Measurements from ENCODE around the gene PTPRE.

PTPRE gene

GRCh38 chr10:127976286-127976685 lies 69.4 kb downstream of the PTPRE start:
- Histone ChIP-seq H3K4me3 (ENCODE audit: low read depth, low read length) (no peak overlapping the region), H3K36me3 (ENCODE audit: control insufficient read depth in 2 of 2, insufficient read depth in 1 of 2, low read length in 2 of 2) (no peaks in the 10 kb centered on the region), H3K27ac (ENCODE audit: extremely low read depth, low read depth, low read length) (no peak overlapping the region), H3K4me1 (ENCODE audit: control insufficient read depth, insufficient read depth, low read length) (no peaks in the 10 kb centered on the region), H3K9me3 (ENCODE audit: control insufficient read depth, insufficient read depth, low read depth, low read length) (no peaks in the 10 kb centered on the region)
- POLR2A ChIA-PET: no interaction called here
- TF ChIP-seq KLF9 (tag by site-specific recombination; IDR thresholded peaks at IDR 0.05; ENCODE audit: low read depth) (no peak), ZNF394 (tag by site-specific recombination; IDR thresholded peaks at IDR 0.05; ENCODE audit: borderline replicate concordance) (no peak), ZBTB20 (tag by site-specific recombination; IDR thresholded peaks at IDR 0.05) (no peak), OVOL3 (tag by site-specific recombination; IDR thresholded peaks at IDR 0.05) (no peak), SCRT2 (tag by site-specific recombination; IDR thresholded peaks at IDR 0.05) (no peak), PATZ1 (tag by site-specific recombination; IDR thresholded peaks at IDR 0.05) (no peak), HIC1 (tag by site-specific recombination; IDR thresholded peaks at IDR 0.05) (no peak), ZNF18 (tag by site-specific recombination; IDR thresholded peaks at IDR 0.05) (no peak), GLI4 (tag by site-specific recombination; IDR thresholded peaks at IDR 0.05) (no peak), MEIS1 (CRISPR knock-in tag; IDR thresholded peaks at IDR 0.05; ENCODE audit: borderline replicate concordance) (no peak), ZNF654 (tag by site-specific recombination; IDR thresholded peaks at IDR 0.05; ENCODE audit: low read depth) (no peak), PRDM2 (tag by site-specific recombination; IDR thresholded peaks at IDR 0.05; ENCODE audit: borderline replicate concordance) (no peak), HOXA7 (CRISPR knock-in tag; IDR thresholded peaks at IDR 0.05; ENCODE audit: borderline replicate concordance) (no peak), ZNF239 (tag by site-specific recombination; IDR thresholded peaks at IDR 0.05) (no peak), ZNF221 (tag by site-specific recombination; IDR thresholded peaks at IDR 0.05; ENCODE audit: borderline replicate concordance) (no peak), ZNF324 (tag by site-specific recombination; IDR thresholded peaks at IDR 0.05) (no peak)
- TF ChIP-seq, protein P1, sequence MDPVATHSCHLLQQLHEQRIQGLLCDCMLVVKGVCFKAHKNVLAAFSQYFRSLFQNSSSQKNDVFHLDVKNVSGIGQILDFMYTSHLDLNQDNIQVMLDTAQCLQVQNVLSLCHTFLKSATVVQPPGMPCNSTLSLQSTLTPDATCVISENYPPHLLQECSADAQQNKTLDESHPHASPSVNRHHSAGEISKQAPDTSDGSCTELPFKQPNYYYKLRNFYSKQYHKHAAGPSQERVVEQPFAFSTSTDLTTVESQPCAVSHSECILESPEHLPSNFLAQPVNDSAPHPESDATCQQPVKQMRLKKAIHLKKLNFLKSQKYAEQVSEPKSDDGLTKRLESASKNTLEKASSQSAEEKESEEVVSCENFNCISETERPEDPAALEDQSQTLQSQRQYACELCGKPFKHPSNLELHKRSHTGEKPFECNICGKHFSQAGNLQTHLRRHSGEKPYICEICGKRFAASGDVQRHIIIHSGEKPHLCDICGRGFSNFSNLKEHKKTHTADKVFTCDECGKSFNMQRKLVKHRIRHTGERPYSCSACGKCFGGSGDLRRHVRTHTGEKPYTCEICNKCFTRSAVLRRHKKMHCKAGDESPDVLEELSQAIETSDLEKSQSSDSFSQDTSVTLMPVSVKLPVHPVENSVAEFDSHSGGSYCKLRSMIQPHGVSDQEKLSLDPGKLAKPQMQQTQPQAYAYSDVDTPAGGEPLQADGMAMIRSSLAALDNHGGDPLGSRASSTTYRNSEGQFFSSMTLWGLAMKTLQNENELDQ (tag by site-specific recombination; IDR thresholded peaks at IDR 0.05; ENCODE audit: low read depth): no peak
- TF ChIP-seq, protein P2, sequence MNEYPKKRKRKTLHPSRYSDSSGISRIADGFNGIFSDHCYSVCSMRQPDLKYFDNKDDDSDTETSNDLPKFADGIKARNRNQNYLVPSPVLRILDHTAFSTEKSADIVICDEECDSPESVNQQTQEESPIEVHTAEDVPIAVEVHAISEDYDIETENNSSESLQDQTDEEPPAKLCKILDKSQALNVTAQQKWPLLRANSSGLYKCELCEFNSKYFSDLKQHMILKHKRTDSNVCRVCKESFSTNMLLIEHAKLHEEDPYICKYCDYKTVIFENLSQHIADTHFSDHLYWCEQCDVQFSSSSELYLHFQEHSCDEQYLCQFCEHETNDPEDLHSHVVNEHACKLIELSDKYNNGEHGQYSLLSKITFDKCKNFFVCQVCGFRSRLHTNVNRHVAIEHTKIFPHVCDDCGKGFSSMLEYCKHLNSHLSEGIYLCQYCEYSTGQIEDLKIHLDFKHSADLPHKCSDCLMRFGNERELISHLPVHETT (tag by site-specific recombination; IDR thresholded peaks at IDR 0.05): no peak
- CTCF ChIA-PET: interaction anchor here (0.6 to 1.4 kb wide), 3 partner anchors 27 to 123 kb away, joined by 3 to 4 read pairs (median 3); no protein-coding TSS in a partner anchor
